Vagina (tissue), 2 donors: Measurements from ENCODE around the gene MON2. TPM values are rescaled to one million over a fixed set of nuclear protein-coding genes. Genes with fewer than 3 reads are reported as not detected.

Experiments used
- DNase-seq, 2 donors: peaks; one replicate each; pipeline ENCODE4 v3.0.0-alpha.2; 2017; ENCODE audit errors: extremely low spot score in 2 of 2
- H3K27ac ChIP-seq: fragments of 200-600 bp; sonication (generic); one replicate; pipeline ENCODE4 v1.5.1; 2019
- H3K27me3 ChIP-seq: fragments of 200-600 bp; sonication (generic); one replicate; pipeline ENCODE4 v1.5.1; 2019
- H3K36me3 ChIP-seq, 2 donors: fragments of 200-600 bp; sonication (generic); one replicate each; pipeline ENCODE4 v1.5.1; 2017 to 2019
- H3K4me1 ChIP-seq: fragments of 200-600 bp; sonication (generic); one replicate; pipeline ENCODE4 v1.5.1; 2019
- H3K4me3 ChIP-seq, 2 donors: fragments of 200-600 bp; sonication (generic); 1 replicate in 1 of 2; 2 replicates in 1 of 2; pipeline ENCODE4 v1.5.1; 2016 to 2019
- H3K9me3 ChIP-seq: fragments of 200-600 bp; sonication (generic); one replicate; pipeline ENCODE4 v1.5.1; 2019
- POLR2A ChIP-seq, 2 donors: fragments of 450-650 bp; IDR thresholded peaks; one replicate each; pipeline ENCODE4 v1.6.1; 2017; ENCODE audit warnings: antibody characterized with exemption in 2 of 2, mild to moderate bottlenecking in 2 of 2, moderate library complexity in 2 of 2
- POLR2AphosphoS5 ChIP-seq, 2 donors: sonication (generic); formaldehyde crosslinking; IDR thresholded peaks; one replicate each; pipeline ENCODE4 v1.9.0; 2017; ENCODE audit warnings: antibody characterized with exemption in 2 of 2, mild to moderate bottlenecking in 2 of 2, low read depth in 1 of 2; ENCODE audit not compliant: insufficient read depth in 1 of 2
- intact Hi-C: fragments of 100-400 bp; cut with DNase I; formaldehyde crosslinking; loops from one replicate; pipeline ENCODE4 v1.15.1; 2023
- total RNA-seq: library from RNA; depleted of rRNA; stranded (reverse); fragments of >200 nt; gene quantifications from one replicate; pipeline ENCODE4 v1.2.3, GENCODE V29; 2016
- TF ChIP-seq, protein P1 (sequence below), 3 experiments: fragments of 450-650 bp in 2 of 3; fragments of 200-600 bp in 1 of 3; sonication (generic) in 1 of 3; IDR thresholded peaks; one replicate each; pipeline ENCODE4 v1.5.1; 2017 to 2019; ENCODE audit warnings: antibody characterized with exemption in 3 of 3, mild to moderate bottlenecking in 2 of 3, moderate library complexity in 2 of 3

Gene MON2
- total RNA-seq, 1 donor from 2014 or later = 85.0 TPM

DNA sequence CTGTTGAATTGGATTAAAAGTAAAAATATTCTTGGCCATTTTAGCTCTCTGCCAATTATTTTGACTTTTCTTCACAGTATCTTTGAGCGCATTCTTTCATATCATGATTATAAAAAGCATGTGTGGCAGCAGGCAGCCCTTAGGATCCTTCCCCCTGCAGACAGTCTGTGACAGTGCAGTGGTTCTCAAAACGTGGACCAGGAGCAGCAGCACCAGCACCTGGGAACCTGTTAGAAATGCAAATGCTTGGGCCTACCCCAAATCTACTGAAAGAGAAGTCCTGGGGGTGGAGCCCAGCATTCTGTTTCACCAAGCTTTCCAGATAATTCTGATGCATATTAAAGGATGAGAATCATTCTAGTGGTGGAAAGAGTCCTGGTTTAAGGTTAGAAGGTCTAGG is 155.6 kb downstream of the MON2 start:
- intact Hi-C loops = no loop called here
- TF ChIP-seq POLR2AphosphoS5 (IDR thresholded peaks at IDR 0.05; ENCODE audit: insufficient read depth in 1 of 2, low read depth in 1 of 2) (no peak), POLR2A (IDR thresholded peaks at IDR 0.05) (no peak)
- TF ChIP-seq, protein P1, sequence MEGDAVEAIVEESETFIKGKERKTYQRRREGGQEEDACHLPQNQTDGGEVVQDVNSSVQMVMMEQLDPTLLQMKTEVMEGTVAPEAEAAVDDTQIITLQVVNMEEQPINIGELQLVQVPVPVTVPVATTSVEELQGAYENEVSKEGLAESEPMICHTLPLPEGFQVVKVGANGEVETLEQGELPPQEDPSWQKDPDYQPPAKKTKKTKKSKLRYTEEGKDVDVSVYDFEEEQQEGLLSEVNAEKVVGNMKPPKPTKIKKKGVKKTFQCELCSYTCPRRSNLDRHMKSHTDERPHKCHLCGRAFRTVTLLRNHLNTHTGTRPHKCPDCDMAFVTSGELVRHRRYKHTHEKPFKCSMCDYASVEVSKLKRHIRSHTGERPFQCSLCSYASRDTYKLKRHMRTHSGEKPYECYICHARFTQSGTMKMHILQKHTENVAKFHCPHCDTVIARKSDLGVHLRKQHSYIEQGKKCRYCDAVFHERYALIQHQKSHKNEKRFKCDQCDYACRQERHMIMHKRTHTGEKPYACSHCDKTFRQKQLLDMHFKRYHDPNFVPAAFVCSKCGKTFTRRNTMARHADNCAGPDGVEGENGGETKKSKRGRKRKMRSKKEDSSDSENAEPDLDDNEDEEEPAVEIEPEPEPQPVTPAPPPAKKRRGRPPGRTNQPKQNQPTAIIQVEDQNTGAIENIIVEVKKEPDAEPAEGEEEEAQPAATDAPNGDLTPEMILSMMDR (IDR thresholded peaks at IDR 0.05) = no peak
- no peak overlapping the region for H3K27ac ChIP-seq
- H3K36me3 ChIP-seq = no peaks in the 10 kb centered on the region
- H3K4me1 ChIP-seq = no peaks in the 10 kb centered on the region
- H3K27me3 ChIP-seq = no peaks in the 10 kb centered on the region
- no peak overlapping the region for H3K4me3 ChIP-seq
- no peaks in the 10 kb centered on the region for H3K9me3 ChIP-seq
- DNase-seq = no peak

DNA sequence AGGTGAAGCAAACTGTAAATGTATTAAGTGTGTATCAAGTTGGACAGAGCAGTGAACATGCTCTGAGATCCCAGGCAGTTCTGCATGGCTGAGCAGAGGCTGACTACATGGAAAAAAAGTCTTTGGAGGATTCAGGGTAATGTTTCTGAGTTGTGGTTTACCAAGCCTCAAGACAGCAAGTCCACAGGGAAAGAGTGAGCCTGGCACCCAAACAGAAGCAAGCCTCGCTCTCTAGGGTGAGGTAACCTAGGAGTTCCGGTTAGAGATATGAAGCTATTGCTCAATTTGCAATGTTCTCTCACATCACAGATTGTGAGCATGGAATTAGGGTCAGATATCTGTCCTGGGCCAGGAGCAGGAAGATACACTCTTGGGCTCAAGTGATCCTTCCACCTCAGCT is 158.6 kb downstream of the MON2 start:
- Histone ChIP-seq H3K4me3 (no peak overlapping the region), H3K27ac (no peak overlapping the region), H3K4me1 (no peaks in the 10 kb centered on the region), H3K9me3 (no peaks in the 10 kb centered on the region), H3K36me3 (no peaks in the 10 kb centered on the region), H3K27me3 (no peaks in the 10 kb centered on the region)
- no peak for DNase-seq
- TF ChIP-seq, protein P1 (IDR thresholded peaks at IDR 0.05) = no peak
- no peak for TF ChIP-seq POLR2AphosphoS5 (IDR thresholded peaks at IDR 0.05; ENCODE audit: insufficient read depth in 1 of 2, low read depth in 1 of 2)
- no peak for TF ChIP-seq POLR2A (IDR thresholded peaks at IDR 0.05)
- intact Hi-C loops = no loop called here

DNA sequence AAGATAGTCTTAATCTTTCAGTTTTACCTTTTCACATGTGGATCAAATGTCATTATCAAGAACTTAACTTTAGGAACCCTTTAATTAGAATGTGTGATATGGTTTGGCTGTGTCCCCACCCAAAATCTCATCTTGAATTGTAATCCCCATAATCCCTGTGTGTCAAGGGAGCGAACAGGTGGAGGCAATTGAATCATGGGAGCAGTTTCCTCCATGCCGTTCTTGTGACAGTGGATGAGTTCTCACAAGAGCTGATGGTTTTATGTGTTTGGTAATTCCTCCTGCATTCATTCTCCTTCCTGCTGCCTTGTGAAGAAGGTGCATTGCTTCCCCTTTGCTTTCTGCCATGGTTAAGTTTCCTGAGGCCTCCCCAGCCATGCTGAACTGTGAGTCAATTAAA is 160.6 kb downstream of the MON2 start:
- TF ChIP-seq, protein P1 (IDR thresholded peaks at IDR 0.05) = no peak
- TF ChIP-seq POLR2AphosphoS5 (IDR thresholded peaks at IDR 0.05; ENCODE audit: insufficient read depth in 1 of 2, low read depth in 1 of 2) = no peak
- TF ChIP-seq POLR2A (IDR thresholded peaks at IDR 0.05) = no peak
- Histone ChIP-seq H3K27me3 (no peaks in the 10 kb centered on the region), H3K4me3 (no peak overlapping the region), H3K9me3 (no peaks in the 10 kb centered on the region), H3K36me3 (no peaks in the 10 kb centered on the region), H3K27ac (no peak overlapping the region), H3K4me1 (peaks cover under 1% of the 10 kb centered on the region)
- no peak for DNase-seq
- intact Hi-C loops = no loop called here

DNA sequence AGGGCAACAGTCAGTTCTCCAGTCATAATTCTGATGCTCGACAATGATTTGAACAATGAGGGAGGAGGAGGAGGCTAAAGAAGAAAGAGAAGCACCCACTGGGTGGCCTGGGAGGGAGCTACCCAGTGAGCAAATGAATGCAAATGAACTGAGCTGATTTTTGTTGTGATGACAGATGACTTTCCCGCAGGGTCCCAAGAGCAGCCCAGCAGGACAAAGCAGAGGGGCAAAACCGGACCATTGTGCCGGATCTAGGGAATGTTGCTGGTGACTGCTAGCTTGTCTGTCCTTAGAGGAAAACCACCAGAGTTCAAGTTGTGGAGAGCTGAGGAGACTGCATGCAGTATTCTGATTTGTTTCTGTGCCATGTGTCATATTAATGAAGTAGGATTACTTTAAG is 162.8 kb downstream of the MON2 start:
- Histone ChIP-seq H3K4me3 (no peak overlapping the region), H3K27me3 (no peaks in the 10 kb centered on the region), H3K4me1 (peaks cover 6% of the 10 kb centered on the region), H3K36me3 (no peaks in the 10 kb centered on the region), H3K27ac (no peak overlapping the region), H3K9me3 (no peaks in the 10 kb centered on the region)
- intact Hi-C loops = no loop called here
- TF ChIP-seq POLR2A (IDR thresholded peaks at IDR 0.05) (no peak), POLR2AphosphoS5 (IDR thresholded peaks at IDR 0.05; ENCODE audit: insufficient read depth in 1 of 2, low read depth in 1 of 2) (no peak)
- TF ChIP-seq, protein P1 (IDR thresholded peaks at IDR 0.05) = no peak
- no peak for DNase-seq

DNA sequence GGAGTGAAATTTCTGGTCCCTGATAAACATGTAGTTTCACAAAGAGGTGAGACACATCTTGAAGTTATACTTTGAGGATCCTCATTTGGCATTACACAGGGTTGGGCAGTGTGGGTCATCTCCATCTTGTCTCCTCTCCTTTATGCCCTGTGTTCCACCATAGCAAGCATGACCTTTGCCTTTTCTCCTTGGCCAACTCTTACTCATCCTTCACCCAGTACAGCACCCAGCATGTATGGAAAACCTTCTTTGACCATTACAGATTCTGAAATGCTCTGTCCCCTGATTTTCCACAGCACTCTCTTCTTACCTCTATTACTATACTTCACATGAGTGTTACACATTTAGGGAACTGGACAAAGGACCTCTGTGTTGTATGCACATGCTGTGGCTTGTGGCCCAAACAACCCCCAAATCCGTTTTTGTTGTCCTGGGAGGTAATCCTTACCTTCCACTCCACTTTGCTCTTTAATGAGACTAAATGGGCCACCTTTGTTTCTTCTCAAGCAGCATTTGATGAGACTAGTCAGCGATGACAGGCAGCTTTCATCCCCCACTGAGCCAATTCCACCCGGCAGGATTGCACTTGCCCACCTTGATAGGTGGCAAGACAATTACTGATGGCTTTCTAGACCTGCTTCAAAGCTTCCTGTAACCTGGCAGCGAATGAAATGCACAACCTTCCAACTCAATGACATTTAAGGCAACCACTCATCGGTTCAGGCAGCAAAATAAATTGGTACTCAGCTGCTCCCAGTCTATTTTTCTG is 163.5 kb downstream of the MON2 start:
- TF ChIP-seq, protein P1 (IDR thresholded peaks at IDR 0.05) = no peak
- TF ChIP-seq POLR2AphosphoS5 (IDR thresholded peaks at IDR 0.05; ENCODE audit: insufficient read depth in 1 of 2, low read depth in 1 of 2) = no peak
- TF ChIP-seq POLR2A (IDR thresholded peaks at IDR 0.05) = no peak
- Histone ChIP-seq H3K27me3 (no peaks in the 10 kb centered on the region), H3K36me3 (no peaks in the 10 kb centered on the region), H3K9me3 (no peaks in the 10 kb centered on the region), H3K4me1 (peaks cover 6% of the 10 kb centered on the region), H3K4me3 (no peak overlapping the region), H3K27ac (no peak overlapping the region)
- intact Hi-C loops = loop anchor here (10.0 kb wide), 1 partner anchor 95 kb away; no protein-coding TSS in a partner anchor
- no peak for DNase-seq
